NCI-H69 (cell line): ENCODE data around the gene ST3GAL5.
A peak's percentile ranks its signal among the peaks of the same experiment; 100 is the strongest.
"Not testable (repeated sequence)": the region's sequence is repeated elsewhere in the genome, so short reads cannot be mapped to it uniquely, and the experiment has no call there.

Source experiments
- DNase-seq: peaks from one replicate; lab custom pipeline; 2025; lab: John Stamatoyannopoulos, UW

The ST3GAL5 gene

DNA sequence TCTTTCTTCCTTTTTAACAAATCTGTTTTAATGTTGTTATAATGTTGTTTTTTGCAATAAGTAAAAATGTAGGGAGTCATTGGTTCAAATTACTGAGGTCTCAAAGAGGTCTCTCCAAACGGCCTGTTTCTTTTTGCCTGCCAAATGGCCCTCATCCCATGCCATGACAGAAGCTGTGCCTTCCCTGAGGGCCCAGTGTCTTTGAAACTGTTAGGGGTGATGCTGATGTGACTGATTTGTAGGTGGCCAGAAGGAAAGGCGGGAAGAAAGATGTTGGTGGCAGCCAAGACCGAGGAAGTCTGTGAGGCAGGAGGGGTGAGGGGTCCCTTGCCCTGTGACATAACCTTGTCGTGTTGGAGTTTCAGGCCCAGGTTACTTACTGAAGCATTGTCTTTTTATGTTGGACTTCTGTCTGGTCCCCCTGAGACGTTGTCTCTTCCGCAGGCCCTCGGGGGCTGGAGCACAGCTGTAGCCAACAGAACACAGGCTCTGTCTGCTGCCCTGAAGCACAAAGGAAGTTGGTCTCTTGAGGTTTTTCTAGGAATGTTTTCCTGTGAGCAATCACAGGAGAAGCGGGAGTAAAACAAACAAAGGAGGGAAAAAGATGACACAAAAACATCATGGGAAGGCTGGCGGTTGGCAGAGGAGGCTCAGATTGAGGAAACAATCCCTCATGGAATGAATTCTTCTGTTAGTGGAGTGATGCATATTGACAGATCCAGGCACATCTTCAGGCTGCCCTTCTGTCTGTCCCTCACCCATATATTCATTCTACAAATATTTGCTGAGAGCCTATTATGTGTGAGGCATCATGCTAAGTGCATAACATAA is 4.9 kb upstream of the ST3GAL5 start:
- DNase-seq = peak; percentile 81

DNA sequence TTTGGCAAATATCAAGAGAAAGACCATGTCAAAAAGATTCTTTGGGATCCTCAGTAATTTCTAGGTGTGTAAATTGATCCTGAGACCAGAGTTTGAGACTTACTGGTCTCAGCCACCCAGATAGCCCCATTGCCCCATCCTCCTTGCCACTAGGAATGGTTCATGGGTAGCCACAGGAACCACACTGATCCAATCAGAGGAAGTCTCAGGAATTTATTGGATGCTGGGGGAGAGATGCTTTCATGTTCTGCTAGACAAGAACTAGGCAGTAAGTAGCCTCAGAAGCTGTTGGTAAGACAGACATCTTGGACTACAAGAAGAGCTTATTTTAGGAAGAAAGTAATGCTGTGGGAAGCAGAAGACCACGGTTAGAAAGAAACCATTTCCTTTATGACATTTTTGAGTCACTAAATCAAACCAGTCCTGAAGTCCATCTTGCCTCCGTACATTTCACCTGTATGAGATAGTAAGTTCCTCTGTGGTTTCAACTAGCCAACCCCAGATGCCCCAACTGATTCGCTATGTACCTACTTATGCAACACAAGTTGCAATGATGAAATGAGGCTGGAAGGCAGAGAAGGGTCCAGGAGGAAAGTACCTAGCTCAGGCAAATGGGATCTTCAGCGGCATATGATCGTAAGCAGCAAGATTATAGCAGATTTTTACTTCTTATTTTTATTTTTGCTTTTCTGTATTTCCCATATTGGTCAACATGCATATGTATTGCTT is 3.6 kb upstream of the ST3GAL5 start:
- DNase-seq = no peak

DNA sequence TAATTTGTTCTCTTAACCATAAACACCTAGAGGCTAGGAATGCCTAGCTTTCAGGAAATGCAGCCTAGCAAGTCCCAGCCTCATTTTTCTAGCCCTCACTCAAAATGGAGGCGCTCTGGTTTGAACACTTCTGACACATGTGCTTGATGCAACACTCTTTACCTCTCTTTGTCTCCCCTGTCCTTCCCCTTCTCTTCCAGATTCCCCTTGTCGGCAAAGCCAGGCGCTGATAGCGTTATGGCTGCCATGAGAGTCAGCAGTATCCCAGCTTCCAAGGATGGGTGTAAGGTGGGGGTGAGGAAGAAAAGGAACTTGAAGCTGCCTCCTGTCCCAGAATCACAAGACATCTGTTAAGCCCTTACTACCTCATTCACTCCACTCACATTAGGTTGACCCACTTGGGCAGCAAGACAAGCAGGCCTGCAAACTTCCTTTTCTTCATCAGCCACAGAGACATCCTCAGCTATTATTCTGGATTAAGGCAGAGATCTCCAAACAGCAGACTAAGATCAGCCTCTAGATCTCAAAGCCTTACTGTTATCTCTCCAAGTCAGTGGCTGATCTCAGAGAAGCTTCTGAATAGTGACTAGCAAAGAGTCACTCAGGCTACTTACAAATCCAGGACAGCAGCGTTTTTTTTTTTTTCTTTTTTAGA is 1.9 kb upstream of the ST3GAL5 start:
- DNase-seq = no peak

DNA sequence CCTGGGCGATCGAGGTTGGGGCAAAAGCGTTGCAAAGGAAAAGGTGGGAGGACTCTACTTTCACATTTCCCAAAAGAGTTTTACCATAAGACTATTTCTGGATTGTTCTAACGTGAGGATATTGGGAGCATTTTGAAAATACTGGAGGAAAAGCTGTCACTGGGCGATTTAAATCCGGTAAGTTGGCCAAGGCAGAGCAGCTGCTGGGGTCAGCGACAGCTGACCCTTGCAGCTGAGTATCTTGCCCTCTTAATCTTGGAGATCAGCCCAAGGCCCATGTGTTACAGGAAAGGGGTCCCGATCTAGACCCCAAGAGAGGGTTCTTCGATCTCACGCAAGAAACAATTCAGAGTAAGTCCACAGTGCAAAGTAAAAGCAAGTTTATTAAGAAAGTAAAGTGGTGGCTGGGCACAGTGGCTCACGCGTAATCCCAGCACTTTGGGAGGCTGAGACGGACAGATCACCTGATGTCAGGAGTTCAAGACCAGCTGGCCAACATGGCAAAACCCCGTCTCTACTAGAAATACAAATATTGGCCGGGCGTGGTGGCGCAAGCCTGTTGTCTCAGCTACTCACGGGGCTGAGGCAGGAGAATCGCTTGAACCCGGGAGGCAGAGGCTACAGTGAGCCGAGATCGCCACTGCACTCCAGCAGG is 964 bp upstream of the ST3GAL5 start:
- peak; percentile 16 for DNase-seq

DNA sequence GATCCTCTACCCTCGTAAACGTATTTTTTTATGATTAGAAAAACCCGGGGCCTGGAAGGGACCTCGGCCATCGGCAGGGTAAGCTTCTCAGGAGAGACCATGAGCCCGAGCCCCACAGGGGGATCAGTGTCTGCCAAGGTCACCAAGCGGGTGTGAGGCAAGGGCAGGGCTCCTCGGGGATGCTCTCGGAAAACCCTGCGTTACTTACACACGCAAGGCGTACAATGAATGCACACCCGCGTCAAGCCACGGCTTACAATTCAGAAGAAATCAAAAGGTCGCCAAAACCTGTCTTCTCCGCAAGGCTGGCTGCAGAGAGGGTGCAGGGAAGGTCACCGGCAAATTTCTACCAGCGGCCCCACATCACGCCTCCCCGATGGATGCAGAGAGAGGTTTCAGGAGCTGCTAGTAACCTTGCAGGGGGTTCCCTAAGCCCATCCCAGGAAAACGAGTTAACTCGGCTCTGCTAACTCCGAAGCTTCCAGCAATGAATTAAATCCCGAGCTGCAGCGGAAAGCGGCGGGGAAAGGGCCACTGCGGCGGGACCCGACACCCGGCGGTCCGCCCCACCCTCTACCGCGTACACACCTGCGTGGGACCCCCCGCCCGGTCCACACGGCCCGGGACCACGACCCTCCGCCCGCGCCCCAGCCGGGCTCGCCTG is 638 bp downstream of the ST3GAL5 start:
- DNase-seq = peak; percentile 60

DNA sequence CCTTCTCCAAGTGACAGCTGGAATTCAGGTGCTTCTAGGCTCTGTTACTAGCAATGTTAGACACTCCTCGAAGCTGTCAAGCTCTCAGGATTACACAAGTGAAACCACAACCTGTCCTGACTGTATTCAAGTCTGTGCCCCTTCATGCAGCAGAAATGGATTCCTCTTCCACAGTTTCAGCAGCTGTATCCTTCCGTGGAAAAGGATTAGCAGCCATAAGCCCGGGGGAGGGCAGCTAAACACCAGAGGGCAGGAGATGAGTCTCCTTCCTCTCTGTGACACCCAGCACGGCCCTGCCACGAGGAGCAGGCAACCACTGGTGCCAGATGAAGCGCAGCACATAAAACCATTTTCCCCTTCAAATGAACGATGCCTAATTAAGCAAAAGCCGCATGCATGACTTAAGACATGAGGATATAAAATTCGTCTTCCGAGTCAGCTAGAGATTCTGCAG is 1.2 kb downstream of the ST3GAL5 start:
- peak; percentile 59 for DNase-seq

DNA sequence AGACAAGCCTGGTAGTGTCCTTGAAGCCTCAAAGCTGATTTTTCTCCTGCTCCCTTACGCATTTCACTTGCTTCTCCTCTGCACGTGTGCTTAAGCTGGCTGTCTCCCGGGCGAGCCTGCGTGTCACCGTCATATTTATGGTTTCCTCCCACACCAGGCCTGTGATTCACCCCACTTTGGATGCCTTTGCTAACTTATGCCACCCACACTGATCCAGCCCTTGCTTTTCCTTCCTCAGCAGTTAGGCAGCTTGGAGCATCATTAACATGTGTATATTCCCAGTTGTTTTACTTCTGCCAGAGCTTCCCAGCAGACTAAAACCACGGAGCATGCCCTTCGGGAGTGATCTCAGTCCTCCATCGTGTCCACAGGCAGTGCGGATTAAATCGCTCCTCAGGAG is 2.2 kb downstream of the ST3GAL5 start:
- no peak for DNase-seq

DNA sequence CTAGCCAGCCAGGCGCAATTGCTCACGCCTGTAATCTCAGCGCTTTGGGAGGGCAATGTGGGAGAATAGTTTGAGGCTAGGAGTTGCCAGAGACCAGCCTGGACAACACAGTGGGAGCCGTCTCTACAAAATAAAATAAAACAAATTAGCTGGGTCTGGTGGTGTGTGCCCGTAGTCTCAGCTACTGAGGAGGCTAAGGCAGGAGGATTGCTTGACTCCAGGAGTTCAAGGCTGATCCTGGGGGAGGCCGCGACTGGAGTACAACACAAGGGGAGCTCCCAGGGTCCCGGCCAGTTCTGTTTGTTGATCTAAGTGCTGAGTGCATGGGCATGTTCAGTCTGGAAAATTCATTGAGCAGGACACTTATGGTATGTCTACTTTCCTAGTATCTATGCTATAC is 2.6 kb downstream of the ST3GAL5 start:
- no peak for DNase-seq

DNA sequence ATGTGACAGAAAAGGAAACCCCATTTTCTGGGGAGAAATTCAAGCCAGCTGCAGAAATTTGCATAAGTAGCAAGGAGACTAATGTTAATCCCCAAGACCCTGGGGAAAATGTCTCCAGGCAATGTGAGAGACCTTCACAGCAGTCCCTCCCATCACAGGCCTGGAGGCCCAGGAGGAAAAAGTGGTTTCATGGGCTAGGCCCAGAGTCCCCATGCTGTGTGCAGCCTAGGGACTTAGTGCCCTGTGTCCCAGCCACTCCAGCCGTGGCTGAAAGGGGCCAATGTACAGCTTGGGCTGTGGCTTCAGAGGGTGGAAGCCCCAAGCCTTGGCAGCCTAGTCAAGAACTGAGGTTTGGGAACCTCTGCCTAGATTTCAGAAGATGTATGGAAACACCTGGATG is 7.0 kb downstream of the ST3GAL5 start:
- not testable (repeated sequence) for DNase-seq

DNA sequence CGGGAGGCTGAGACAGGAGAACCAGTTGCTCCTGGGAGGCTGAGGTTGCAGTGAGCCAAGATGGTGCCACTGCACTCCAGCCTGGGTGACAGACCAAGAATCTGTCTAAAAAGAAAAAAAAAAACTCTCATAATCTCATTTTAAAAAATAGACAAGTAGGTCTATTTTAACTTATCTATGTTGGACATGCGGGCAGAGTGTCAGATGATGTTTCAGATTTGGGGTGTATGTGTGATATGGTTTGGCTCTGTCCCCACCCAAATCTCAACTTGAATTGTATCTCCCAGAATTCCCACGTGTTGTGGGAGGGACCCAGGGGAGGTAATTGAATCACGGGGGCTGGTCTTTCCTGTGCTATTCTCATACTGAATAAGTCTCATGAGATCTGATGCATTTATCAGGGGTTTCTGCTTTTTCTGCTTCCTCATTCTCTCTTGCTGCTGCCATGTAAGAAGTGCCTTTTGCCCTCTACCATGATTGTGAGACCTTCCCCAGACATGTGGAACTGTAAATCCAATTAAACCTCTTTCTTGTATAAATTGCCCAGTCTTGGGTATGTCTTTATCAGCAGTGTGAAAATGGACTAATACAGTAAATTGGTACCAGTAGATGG is 8.0 kb downstream of the ST3GAL5 start:
- not testable (repeated sequence) for DNase-seq

DNA sequence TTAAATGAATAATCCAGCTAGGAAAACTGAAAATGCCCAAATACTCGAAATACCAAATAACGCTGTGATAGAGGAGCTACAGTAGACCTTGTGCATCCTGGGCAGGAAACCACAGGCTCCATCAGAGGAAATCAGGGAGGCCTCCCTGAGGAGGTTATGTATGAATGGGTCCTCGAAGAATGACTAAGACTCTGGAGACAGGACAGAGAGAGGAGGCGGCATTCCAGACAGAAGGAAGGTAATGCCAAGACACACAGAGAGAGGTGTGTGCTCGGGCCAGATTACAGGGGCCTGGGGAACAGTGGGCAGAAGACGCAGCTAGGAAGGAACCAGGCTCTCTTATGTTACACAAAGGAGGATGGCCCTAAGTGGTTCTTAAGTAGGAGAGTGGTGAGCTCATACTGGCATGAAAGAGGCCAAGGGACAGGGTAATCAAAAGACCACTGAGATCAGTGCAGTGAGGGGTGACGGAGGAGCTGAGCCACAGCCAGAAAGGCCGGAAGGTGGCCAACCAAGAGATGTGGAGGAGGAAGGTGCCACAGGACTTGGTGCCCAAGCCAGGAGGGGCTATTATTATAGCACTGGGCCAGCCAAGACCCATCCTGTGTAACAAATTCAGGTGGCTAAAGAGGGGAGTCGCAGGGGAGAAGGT is 9.9 kb downstream of the ST3GAL5 start:
- no peak for DNase-seq

DNA sequence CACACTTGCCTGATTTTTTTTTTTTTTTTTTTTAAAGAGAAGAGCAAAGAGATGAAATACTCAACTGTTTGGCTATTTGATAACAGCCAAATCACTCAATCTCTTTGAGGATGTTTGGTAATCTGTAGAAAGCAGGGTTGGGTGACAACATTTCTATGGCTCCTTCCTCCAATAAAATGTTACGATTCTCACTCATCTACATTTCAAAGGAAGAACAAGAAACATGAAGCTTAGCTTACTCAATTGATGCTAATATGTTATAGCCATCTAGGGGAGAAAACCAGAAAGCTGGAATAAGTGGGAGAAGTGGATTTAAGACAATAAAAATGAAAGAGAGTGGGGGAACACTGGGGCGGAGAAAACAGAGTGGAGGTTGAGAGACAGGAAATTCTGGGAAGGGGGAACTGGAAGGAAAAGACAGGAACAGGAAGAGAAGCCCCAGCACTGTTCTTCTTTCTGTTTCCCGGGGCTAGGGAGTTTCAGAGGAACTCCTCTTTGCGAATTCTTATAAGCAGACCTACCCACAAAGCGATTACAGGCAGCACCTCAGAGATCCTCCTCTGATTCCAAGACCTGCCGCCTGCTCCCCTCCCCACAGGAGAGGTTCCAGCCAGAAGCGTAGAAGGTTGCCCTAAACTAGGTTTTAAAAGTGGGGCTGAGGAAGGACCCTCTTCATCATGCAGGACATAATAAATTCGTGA is 13.3 kb downstream of the ST3GAL5 start:
- no peak for DNase-seq

DNA sequence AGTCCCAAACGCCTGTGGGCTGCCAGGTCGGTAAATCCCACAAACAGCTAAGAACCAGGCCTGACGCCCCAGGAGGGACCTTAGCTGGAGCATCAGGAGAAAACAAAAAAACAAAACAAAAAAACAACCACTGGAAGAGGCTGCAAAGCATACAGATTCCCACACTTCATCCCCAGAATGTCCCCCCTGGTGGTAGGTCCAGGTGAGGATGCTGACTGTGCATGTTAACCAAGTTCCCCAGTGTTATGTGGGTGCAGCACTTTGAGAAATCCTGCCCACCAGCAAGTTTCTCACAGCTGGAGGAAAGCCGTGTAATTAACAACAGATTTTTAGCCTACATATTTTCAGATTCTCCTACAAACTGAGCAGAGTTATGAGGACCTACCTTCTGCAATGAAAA is 15.1 kb downstream of the ST3GAL5 start:
- DNase-seq = no peak

DNA sequence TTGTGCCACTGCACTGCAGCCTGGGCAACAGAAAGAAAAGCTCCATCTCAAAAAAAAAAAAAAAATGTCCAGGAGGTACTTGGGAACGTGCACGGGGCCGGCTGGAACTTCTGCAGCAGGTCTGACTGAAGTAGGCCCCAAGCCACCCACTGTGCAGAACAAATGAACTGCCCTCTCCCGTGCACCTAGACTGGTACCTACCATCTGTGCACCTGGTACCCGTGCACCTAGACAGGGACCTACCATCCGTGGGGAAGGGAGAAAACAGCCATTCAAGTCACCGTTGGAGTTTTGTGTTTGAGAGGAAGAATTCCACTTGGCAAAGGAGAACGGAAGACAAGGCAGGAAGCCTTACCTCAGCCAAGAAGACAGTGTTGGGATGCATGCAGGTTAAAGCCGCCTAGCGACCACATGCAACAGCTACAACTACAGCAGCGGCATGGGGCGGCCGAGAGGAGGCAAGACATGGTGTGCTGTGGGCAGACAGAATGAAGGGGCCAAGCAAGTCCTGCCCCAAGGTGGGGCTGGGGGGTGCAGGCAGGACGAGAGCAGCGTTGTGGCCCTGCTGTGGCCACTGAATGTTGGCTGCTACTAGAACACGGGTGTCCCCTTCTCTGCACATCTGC is 16.1 kb downstream of the ST3GAL5 start:
- no peak for DNase-seq

DNA sequence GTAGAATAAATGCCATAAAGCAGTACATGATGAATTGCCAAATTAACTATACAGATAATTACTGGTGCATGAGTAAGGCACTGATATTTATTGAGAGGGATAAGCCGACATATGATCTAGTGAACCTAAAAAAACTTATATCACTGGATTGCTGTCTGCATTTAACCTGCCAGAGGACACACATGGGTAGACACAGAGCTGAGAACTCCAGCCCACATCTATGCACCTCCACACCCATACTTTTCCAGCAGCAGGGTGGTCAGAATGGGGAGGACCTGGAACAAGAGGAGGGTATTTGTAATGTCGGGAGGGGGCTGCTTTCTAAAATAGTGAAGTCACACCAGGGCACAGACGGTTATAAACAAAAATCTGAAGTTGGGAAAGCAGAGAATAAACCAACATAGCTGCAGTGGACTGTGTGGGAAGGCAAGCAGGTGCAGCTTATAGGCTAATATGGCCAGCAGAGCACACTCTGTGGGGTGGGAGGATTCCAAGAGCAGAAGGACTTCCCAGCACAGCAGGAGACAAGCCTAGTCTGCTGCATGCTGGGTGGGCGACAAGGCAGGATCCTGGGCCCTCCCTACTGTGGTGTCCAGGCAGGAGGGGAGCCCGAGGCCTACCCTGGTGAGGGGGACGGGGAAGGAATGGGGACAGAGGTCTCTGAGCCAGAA is 17.2 kb downstream of the ST3GAL5 start:
- no peak for DNase-seq

DNA sequence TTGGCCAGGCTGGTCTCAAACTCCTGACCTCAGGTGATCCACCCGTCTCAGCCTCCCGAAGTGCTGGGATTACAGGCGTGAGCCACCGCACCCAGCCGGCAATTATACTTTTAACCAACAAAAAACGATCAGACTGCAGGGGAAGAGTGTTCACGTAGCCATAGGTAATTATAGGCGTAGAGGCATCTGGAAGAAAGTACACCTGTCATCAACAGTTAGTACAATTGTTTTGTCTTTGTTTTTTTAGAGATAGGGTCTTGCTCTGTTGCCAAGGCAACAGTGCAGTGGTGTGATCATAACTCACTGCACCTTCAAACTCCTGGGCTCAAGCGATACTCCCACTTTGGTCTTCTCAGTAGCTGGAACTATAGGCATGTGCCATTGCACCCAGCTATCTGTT is 20.0 kb downstream of the ST3GAL5 start:
- DNase-seq = no peak

DNA sequence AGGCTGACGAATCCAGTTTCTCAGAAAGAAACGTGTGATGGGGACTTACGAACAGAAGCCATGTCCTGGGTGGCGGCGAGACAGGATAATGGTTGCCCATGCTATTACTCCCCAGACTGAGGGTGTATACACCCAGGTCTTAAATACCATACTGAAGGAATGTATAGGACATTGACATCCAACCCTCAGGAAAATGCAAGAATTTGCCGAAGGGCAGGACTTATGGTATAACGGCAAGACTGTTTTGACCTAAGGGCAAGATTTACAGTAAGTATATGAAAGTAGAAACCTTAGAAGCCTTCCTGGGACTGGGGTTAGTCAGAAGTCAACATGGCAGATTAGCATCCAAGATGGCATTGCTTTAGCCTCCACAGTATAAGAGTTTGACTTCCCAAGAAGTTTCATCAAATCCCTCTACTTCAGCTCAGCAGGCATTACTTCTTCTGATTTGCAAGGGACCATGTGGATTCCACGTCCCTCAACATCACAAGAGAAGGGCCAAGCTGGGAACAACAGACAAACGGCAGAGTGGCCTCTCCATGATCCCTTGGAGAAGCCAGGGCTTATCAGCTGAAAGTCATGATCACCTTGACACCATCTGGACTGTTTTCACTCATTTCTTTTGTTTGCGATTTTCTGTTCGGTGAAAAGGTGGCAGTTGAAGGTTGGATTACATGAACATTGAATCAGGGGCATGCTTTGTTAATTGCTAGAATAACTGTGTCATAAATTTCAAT is 21.1 kb downstream of the ST3GAL5 start:
- no peak for DNase-seq

DNA sequence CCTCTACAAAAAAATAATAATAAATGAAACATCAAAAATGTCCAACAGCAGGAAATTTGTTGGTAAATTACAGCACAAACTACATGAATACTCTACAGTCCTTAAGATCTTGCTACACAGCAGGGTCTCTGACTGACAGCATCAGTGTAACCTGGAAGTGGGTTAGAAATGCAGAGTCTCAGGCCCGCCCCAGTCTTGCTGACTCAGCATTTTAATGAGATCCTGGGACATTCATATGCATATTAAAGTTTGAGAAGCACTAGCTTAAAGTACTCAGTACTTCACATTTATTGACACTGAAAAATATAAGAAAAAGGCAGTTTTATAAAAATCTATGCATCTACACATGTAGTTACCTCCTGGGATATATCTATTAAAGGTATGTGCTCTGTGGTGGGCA is 21.7 kb downstream of the ST3GAL5 start:
- DNase-seq = no peak
